Hematopoietic multipotent progenitor cell treated with erythropoietin and hydrocortisone succinate and interleukin-3 and kit ligand, for 17 days (in vitro differentiated cells): ENCODE data around the gene MDGA2.

Experiments
- DNase-seq: peaks from one replicate; pipeline ENCODE4 v3.0.0-alpha.2; 2015; ENCODE audit warnings: low spot score

MDGA2 gene

DNA sequence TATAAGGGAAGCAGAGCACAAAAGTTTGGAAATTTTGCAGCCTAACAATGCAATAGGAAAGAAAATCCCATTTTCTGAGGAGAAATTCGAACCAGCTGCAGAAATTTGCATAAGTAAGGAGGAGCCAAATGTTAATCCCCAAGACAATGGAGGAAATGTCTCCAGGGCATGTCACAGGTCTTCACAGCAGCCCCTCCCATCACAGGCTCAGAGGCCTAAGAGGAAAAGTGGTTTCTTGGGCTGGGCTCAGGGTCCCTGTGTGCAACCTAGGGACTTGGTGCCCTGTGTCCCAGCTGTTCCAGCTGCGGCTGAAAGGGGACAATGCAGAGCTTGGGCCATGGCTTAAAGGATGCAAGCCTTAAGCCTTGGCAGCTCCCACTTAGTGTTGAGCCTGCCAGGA is 190.0 kb downstream of the MDGA2 start:
- no peak for DNase-seq

DNA sequence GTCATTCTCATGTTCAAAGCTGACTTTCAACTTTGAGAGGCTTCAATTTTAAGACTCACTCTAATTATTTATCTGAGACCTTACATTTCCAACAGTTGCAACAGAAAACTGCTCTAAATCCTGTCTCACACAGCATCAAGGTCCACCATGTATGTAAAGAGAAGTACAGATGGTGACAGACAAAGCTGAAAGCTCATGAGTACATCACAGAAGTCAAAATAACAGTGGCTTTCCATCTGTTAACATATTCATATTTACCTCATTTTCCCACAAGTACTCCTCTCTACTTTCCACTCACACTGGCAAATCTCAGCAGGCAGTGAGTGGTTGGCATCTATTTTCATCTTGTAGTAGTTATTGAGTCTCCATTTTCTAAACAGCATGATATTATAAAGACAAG is 192.0 kb downstream of the MDGA2 start:
- no peak for DNase-seq

DNA sequence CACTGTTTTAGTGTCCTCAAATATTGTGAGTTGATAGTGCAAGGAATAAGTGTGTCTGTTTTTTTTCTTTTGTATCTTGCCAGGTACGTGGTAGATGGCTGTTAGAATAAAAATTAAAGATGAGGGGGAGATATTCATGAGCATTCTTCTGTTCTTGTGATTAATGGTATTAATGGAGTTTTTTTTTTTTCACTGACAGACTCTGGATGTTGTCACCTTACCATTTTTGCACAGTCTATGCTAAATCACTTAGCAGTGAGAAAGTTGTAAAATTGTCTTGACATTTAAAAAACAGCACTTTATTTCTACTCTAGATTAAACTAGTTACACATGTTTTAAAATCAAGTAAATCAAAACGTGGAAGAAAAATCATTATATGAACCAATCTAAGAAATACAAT is 204.3 kb downstream of the MDGA2 start:
- no peak for DNase-seq

DNA sequence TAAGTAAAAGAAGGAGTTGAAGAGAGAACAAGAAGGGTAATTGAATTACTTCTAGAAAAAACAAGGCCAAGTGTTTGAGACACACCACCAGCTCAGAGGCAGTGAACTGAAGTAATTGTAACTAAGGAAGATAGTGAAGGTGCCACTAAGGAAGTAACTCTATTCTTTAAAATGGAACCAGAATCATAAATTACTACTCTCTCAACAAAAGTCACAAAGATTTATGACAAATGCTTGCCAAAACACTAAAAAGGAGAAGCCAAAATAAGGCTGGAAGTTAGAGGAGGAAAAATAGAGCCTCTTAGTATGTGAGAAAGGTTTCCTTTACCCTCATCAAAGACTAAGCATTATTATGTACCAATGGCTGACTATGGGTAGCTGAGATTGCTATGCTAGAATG is 208.5 kb downstream of the MDGA2 start:
- no peak for DNase-seq

DNA sequence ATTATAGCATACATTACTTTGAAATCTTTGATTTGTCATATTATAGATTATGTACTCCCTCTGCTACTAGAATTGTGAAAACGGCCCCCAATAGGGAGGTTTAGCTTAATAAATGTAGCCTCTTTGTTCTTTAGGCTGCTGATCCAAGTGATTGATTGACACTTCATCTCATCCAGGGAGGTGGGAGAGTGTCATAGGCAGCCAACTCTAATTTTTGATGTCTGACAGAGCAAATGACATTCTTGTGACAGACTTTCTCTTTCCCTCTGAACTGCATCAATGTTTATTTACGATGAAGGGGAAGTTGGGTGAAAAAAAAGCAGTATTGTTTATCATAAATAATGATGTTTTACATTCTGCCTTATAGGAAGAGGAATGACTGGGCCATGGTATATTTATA is 221.4 kb downstream of the MDGA2 start:
- no peak for DNase-seq

DNA sequence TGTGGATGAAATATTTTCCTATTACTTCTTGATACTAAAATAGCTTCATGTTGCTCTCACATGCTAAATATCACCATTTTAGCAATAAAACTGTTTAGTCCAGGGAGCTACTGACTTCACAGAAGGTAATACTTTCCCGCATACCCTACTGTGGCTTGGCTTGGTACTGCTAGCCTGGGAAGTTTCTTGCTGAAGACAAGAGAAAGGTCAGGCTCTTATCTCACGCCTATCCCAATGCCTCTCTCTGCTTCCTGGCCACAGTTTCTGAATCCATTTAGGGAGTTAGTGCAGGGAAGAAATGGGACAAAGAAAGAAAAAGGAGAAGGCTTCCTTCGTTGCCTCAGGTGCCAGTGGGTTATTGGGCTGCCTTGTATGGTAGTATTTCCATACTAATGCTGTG is 228.3 kb downstream of the MDGA2 start:
- DNase-seq, result no peak

DNA sequence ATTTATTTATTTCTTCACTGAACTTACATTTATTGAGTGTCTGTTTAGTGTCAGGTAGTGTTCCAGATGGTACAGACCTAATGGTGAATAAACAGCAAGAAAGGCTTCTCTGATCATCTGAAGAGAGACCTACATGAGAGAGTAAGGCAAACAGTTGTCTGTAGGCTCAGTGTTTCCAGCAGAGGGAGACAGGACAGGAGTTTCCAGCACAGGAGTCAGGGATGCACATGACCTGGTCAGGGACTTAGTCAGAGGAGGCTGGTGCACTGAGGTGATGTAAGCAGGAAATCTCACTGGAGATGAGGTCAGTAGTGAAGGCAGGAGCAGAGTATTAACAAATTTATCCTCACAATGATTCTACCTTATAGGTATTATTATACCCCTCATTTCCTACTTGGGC is 233.2 kb downstream of the MDGA2 start:
- DNase-seq, result no peak

DNA sequence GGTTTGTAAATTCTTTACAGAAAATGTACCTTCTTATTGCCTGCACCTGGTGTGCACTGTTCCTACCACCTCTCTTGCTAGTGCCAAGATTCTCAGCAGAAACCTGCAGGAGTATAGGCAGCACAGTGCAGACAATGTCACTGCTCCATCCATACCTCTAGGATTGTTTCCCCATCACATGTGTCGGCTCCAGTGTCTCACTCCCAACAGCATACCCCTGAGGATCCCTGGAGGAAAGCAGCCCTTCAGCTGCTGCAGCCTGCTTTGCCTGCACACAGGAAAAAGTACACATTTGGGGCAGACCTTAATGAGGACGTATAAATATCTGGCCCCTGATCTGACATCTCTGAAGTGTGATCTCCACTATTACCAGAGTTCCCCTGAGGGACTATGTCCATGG is 235.5 kb downstream of the MDGA2 start:
- DNase-seq, result no peak

DNA sequence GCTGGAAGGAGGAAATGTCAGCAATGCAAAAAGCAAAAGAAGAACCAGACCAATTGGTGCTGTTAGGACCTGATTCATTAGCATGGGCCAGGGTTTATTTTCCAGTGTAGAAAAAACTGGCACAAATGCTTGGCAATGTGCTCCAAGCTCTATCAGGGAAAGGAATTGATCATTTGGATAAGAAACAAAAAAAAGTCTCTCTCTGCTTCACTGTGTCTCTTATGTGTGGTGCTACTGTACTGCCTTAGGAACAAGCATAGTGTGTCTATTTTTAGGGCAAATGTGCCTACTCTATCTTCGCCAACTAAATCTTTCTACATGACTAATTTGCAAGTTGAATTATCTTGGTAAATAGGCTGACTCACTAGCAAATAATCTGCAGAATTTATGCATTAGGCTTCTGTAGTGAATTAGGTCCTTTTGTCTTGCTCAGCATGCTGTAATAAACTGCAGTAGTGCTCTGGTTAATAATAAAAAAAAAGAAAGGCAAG is 236.7 kb downstream of the MDGA2 start:
- no peak for DNase-seq

DNA sequence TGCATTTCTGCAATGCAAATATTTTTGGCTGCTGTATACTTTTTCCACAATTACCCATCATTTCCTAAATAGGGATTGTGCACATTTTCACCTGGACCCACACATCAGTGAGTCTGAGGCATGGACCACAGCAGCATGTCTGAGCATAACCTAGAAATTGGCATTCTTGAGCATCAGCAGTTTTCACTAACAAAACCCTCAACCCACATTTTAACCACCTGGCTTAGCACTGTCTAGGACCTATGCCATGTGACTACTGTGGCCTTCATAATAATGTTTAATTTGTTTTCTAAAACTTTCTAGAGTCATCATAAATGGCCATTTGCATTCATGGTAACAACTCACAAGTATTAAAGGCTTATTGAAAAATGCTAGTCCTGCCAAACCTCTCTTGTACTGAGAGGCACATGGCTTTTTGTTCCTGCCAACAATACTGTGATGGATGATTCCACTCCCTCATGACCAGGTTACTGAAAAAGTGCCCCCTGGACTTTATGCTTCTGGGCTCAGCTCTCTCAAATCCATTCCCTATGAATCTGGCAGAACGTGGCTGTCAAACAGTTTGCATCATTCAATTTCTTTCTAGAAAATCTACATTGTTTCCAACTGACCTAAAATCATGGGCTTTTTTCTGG is 240.0 kb downstream of the MDGA2 start:
- DNase-seq, result no peak

DNA sequence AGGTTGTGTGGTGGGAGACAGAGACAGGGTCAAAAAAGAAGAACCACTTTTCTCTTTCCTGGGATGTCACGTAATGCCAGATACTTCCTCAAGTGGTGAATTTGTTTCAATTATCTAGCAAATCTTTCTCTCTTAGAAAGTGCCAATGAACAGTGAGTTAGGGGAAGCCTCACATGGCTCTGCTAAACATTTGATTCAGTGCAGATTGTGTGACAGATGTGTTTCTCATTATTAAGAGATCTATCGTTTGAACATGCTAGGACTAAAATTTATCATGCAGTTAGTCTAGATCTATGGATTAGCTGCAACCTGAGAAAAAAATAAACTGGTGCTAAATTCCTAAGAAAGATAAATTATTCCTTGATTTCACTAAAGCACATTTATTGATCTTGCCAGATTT is 247.8 kb downstream of the MDGA2 start:
- DNase-seq, result no peak

DNA sequence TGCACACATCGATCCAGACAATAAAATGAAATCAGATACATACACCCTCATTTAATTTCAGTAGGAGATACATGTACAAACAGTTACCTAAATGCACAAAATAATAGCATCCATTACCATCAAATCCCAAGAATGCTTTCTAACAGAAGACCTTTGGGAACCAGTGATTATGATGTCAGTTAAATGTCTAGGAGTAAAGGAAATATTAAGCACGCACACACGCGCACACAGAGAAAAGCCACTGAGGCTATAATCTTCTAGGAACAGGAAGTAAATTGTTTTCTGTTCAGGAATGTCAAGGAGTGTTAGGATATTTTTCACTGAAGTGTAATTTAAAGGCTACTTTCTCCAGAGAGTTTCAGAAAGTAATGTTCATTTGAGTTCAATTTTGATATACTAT is 250.1 kb downstream of the MDGA2 start:
- DNase-seq, result no peak

DNA sequence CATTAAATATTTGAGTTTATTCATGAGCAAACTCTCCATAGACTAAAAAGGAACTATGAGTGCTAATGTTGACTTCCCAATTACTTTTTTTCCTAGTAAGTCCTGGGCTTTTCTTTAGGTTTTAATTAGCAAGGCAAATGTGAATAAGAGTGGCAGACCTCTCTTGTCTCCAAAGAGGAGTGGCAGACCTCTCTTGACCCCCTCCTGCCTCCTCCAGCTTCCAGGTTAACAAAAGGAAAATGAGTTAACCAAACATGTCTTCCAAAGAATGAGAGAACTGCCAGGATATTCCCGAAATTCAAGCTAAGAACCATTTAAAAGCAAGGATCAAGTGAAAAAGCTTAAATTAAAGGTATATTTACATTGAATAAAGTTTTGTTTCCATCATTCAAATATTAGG is 253.2 kb downstream of the MDGA2 start:
- DNase-seq, result no peak

DNA sequence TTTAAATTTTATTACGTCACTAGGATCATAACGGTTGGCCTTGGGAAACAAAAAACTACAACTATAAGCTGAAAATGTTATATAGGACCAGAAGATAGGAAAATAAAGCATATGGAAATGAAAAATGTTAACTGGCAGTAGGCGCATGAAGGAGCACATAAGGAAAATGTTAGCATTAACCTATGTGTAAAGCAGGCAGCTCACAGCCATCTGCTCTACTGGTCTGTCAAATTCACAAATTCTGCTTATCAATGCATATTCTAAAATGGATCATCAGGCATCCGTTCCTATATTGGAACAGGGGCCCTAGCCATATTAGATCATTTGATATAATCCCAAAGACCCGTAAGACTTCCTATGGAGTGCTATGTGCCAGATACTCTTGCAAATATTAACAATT is 263.9 kb downstream of the MDGA2 start:
- DNase-seq, result no peak

DNA sequence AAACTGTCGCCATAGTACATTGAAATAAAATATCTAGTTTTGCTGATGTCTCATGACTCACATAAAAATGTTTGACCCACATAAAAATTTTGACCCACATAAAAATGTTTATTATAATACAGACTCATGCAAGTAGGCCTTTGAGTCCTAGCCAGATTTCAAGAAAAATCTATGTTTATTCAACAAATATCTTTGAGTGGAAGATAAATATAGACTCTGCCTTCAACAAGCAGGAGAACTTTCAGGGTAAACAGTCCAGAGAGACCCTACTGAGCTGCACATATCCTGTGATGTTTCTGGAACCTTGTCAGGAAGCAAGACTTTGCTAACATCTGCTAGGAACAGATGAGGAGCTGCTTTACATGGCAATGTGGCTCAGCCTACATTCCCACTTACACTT is 283.1 kb downstream of the MDGA2 start:
- DNase-seq, result no peak

DNA sequence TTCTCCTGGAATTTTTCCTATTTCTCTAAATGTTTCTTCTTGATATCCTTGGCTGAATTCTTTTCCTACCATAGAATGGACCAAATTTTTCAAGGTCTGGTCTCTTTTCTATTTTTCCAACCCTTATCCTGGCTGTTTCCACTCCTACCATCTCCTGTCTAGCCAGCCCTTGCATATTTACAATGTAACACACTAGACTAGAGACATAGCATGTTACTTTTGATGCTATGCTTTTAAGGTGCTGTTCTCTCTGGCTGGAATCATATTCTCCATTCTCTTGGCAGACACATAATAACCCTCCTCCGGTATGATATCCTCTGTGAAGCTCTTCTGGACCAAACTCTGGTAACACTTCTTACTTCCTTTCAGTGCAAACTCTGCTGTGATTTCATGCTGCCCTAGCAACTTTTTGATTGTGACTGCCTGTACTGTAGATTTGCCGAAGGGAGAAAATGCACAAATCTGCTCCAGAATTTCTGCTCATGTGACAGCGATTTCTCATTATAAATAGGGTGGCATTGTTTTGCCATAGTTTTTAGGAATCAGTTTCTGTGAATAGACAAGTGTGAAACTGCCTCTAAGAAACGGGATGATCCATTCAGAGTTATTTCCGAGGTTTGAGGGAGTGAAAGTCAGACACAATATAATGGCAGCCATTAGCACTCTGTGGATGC is 284.4 kb downstream of the MDGA2 start:
- DNase-seq, result no peak

DNA sequence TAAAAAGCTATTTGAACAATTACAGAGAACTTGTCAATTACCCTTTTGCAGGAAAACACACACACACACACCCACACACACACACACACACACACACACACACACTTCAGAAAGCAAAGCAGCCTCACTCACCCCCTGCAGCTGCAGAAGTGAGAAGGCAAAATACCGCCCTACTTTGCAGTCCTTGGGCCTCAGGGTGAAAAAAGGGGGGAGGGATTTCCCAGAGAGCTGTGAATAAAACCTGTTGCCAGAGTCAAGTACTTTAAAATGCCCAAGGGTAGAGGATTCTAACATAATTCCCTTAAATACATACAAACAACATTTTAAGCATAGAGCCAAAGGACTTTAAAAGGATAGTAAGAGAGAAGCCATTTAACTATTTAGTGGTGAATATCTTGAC is 285.9 kb downstream of the MDGA2 start:
- DNase-seq, result no peak

DNA sequence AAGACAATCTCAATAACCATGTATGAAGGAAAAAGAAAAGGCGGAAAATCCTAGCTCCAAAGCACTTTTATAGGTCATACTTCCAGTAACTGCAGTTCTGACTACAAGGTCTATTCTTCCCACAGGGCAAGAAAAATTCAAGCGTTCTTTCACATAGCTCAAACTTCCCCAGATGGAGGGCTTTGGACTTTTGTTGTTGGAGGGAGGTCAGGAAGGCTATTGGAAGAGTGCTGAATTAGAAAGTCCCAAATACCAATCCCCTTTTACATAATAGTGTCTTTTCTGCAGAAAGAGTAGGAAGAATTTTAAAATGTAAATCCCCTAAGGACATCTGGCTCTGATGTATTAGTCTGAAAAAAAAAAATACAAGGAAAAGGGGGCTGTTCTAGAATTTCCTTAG is 309.4 kb downstream of the MDGA2 start:
- DNase-seq, result no peak

DNA sequence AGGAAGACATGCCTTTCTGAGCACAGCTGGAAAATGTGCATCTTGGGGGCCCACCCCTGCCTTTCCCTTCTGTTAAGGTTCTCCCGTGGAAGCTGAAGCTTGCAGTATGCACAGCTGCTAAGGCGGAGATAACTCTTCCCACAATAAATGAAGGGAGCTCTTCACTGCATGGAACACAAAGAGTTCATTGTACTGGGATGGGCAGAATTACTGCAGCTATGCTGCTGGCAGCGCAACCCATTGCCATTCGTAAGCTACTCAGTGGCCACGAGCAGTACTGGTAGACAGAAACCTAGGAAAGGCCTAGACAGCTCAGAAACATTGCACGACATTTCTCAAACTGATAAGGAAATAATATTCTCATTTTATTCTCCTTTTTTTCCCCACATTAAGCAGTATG is 310.2 kb downstream of the MDGA2 start:
- DNase-seq, result no peak

DNA sequence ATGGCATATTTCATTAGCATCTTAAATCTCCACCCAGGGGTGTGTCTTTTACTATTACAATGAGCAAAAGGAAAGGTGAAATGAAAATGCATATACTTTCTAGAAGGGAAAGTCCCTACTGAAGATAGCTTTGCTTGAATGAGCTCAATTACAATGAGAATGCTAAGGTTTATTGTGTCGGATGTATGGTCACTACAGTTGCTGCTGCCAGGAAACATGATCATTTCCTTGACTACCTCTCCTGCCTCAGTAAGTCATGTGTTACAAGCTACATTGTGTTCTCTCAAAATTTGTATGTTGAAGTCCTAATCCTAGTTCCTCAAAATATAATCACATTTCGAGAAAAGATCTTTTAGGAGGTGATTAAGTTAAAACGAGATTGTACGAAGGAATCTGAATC is 322.2 kb downstream of the MDGA2 start:
- DNase-seq, result no peak

DNA sequence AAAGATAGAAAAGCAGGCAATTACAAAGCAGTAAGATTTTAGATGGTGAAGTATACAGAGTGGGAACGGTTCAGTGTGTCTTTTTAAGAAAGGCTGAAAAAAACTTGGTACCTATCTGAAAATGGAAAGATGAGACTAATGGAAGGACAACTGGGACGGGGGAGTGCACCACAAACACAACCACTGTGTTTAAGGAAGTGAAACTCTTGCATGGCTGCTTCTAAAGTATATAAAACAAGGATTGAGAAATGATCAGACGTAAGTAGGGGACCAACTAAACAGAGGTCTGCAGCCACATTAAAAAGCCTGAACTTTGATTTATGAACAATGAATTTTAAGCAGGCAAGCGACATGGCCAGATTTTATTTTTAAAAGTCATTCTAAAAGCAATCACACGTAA is 328.6 kb downstream of the MDGA2 start:
- no peak for DNase-seq

DNA sequence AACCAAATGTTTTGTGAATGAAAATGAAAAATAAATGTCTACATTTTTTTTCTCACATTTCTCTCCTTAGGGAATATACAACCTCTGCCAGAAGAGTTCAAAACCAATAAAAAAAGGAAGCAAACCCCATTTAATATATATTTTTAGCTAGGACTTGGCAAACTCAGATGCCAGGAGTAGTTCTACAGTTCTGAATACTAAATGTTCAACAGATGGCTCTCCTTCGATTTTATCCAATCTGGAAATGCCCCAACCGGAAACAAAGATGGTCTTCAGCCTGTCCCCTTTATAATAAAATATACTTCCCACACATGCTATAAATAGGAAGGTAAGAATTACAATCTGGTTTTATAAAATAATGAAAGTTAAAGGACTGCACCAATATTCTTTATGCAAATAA is 330.4 kb downstream of the MDGA2 start:
- no peak for DNase-seq

DNA sequence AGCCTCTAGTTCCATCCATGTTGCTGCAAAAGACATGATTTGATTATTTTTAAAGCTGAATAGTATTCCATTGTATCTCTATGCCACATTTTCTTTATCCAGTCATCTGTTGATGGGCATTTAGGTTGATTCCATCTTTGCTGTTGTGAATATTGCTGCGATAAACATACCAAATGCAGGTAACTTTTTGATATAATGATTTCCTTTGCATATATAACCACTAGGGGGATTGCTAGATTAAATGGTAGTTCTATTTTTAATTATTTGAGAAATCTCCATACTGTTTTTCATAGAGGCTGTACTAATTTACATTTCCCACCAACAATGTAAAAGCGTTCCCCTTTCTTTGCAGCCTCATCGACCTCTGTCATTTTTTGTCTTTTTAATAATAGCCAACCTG is 342.5 kb downstream of the MDGA2 start:
- no peak for DNase-seq

DNA sequence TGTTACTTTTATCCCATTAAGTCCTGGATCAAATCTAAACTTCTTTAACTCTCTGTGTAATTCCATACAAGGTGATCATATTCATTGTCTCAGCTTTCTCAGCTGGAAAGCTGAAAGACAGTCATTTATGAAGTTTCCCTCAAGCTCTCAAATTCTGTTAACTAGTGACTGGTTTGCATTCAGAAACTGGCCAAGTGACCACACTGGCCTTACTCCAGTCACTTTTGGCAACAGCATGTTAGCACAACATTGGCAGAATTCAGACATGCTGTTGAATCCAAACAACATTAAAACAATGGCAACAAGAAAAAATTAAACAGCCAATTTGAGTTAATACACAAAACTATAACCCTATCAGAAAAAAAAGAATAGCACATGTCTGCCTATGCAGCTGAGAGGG is 343.3 kb downstream of the MDGA2 start:
- DNase-seq, result no peak
